ENCODE data around the gene NCBP3.

Gene NCBP3

GRCh38 chr17:3890082-3890877, 44.2 kb upstream of the NCBP3 start (continued):
- TF ChIP-seq ZNF398 (tag by site-specific recombination; IDR thresholded peaks at IDR 0.05) (peak; percentile 98), ZNF335 (tag by site-specific recombination; conservative IDR thresholded peaks at IDR 0.05) (peak; percentile 84), SETDB1 (IDR thresholded peaks at IDR 0.05; ENCODE audit: insufficient read length, low read length) (no peak), MYNN (tag by site-specific recombination; IDR thresholded peaks at IDR 0.05; ENCODE audit: borderline replicate concordance) (peak; percentile 81), ZNF138 (tag by site-specific recombination; IDR thresholded peaks at IDR 0.05; ENCODE audit: borderline replicate concordance) (no peak), ZNF423 (tag by site-specific recombination; IDR thresholded peaks at IDR 0.05) (peak; percentile 100), ZNF654 (tag by site-specific recombination; IDR thresholded peaks at IDR 0.05; ENCODE audit: low read depth) (no peak), ZNF133 (tag by site-specific recombination; IDR thresholded peaks at IDR 0.05) (peak; percentile 35; the same call in 1 of the 2 replicates), ZNF114 (tag by site-specific recombination; IDR thresholded peaks at IDR 0.05) (no peak), ZBTB21 (tag by site-specific recombination; IDR thresholded peaks at IDR 0.05) (peak; percentile 95), ZNF670 (tag by site-specific recombination; IDR thresholded peaks at IDR 0.05; ENCODE audit: low read depth) (no peak), FEZF1 (tag by site-specific recombination; IDR thresholded peaks at IDR 0.05) (peak; percentile 83), ZNF148 (tag by site-specific recombination; IDR thresholded peaks at IDR 0.05; ENCODE audit: borderline replicate concordance) (peak; percentile 95), ZNF510 (tag by site-specific recombination; IDR thresholded peaks at IDR 0.05; ENCODE audit: insufficient replicate concordance) (no peak), ZNF433 (tag by site-specific recombination; IDR thresholded peaks at IDR 0.05; ENCODE audit: low read depth) (no peak), ZNF692 (tag by site-specific recombination; IDR thresholded peaks at IDR 0.05) (peak; percentile 94), ZNF18 (tag by site-specific recombination; IDR thresholded peaks at IDR 0.05) (peak; percentile 97), ATF2 (tag by site-specific recombination; IDR thresholded peaks at IDR 0.05; ENCODE audit: low read depth) (peak; percentile 74), ZNF202 (tag by site-specific recombination; IDR thresholded peaks at IDR 0.05; ENCODE audit: borderline replicate concordance) (no peak), ZNF426 (tag by site-specific recombination; IDR thresholded peaks at IDR 0.05) (no peak), ZNF843 (tag by site-specific recombination; IDR thresholded peaks at IDR 0.05) (peak; percentile 98), GLIS1 (tag by site-specific recombination; IDR thresholded peaks at IDR 0.05) (peak; percentile 100), ZNF248 (tag by site-specific recombination; IDR thresholded peaks at IDR 0.05) (0 out of 2 replicates have a peak, but pooled peaks have one; percentile 21), ZNF837 (tag by site-specific recombination; IDR thresholded peaks at IDR 0.05) (peak; percentile 42; the same call in 1 of the 2 replicates), ZNF10 (tag by site-specific recombination; IDR thresholded peaks at IDR 0.05) (peak; percentile 81), ZNF624 (tag by site-specific recombination; IDR thresholded peaks at IDR 0.05) (no peak), ZSCAN16 (tag by site-specific recombination; IDR thresholded peaks at IDR 0.05) (no peak), ZNF473 (tag by site-specific recombination; IDR thresholded peaks at IDR 0.05) (peak; percentile 90; the same call in 1 of the 2 replicates), ZNF513 (tag by site-specific recombination; IDR thresholded peaks at IDR 0.05) (peak; percentile 87), ZNF48 (tag by site-specific recombination; IDR thresholded peaks at IDR 0.05) (no peak)

Data from HEK293 (cell line).